ENCODE results near the gene ZNF865.

DNA sequence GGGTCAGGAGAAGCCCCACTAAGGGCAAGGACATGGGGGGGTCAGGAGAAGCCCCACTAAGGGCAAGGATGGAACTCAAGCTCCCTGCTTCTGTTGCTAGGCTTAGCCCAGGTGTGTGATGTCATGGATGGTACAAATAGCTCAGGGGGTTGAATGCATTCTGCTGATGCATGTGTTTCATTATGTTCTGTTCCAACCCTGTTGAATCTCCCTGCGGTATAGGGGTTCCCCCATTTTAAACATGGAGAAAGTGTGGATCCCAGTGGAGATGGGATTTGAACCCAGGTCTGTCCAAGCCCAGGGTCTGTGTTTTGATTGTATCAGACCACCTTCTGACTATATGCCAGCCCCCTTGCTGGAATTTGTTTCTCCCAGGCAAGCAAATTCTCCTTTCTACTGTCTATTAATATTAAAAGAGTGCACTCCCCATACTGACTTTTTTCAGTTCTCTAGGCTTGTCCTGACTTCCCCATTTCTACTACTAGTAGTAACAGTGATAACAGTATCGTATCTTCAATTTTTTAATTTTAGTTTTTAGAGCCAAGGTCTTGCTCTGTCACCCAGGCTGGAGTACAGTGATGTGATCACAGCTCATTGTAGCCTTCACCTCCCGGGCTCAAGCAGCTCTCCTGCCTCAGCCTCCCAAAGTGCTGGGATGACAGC, 6.7 kb downstream of the ZNF865 start:
- no peak for TF ChIP-seq CTCF (optimal IDR thresholded peaks at IDR 0.05 in 1 of 3, IDR thresholded peaks at IDR 0.05 in 1 of 3, conservative IDR thresholded peaks at IDR 0.05 in 1 of 3; ENCODE audit: extremely low read depth in 1 of 3, insufficient read depth in 2 of 3, low read length in 3 of 3)
- TF ChIP-seq EZH2 (IDR thresholded peaks at IDR 0.05; ENCODE audit: low read length): no peak
